ENCODE data around the gene LRP1-AS. TPM values are rescaled to one million over a fixed set of nuclear protein-coding genes. Genes with fewer than 3 reads are reported as not detected.

Gene LRP1-AS
- polyA plus RNA-seq, 3 donors from 2014 or later, result not detected

DNA sequence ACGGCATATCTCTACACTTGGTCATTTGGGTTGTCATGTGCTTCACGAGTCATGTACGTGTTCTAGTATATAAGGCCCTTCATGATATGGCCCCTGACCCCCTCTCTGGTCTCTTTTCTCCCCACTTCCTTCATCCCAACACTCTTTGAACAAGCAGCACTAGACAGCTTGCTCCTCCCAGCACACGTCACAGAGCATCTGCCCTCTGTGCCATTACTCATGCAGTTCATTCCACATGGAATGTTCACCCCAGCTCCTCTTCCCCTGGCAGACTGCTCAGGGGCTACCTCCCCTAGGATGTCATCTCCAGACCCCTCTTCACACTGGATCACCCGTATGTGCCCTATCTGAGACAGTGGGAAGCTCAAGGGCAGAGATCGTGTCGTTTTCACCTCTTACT, 14.1 kb upstream of the LRP1-AS start:
- DNase-seq, result no peak
- Mint-ChIP-seq H3K4me1 (peaks cover 23 to 29% of the 10 kb centered on the region in 2 donors), H3K4me3 (no peak overlapping the region), H3K27me3 (ENCODE audit: low read depth in 3 of 3) (peaks cover 5 to 12% (median 9%) of the 10 kb centered on the region in 3 donors), H3K36me3 (no peaks in the 10 kb centered on the region), H3K9me3 (no peaks in the 10 kb centered on the region), H3K27ac (no peak overlapping the region)

DNA sequence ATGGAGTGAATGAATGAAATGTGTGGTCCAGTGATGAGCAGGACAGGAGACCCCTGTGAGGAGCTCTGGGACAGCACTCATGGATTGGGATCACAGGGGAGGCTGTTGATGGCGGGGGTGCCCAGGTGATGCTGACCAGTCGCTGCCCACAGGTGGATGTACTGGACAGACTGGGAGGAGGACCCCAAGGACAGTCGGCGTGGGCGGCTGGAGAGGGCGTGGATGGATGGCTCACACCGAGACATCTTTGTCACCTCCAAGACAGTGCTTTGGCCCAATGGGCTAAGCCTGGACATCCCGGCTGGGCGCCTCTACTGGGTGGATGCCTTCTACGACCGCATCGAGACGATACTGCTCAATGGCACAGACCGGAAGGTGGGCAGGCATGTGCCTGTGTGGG, 13.3 kb upstream of the LRP1-AS start:
- Mint-ChIP-seq H3K36me3 (no peaks in the 10 kb centered on the region), H3K4me3 (no peak overlapping the region), H3K4me1 (peaks cover 25 to 31% of the 10 kb centered on the region in 2 donors), H3K27me3 (ENCODE audit: low read depth in 3 of 3) (peaks cover 5 to 12% (median 9%) of the 10 kb centered on the region in 3 donors), H3K9me3 (no peaks in the 10 kb centered on the region), H3K27ac (no peak overlapping the region)
- no peak for DNase-seq

DNA sequence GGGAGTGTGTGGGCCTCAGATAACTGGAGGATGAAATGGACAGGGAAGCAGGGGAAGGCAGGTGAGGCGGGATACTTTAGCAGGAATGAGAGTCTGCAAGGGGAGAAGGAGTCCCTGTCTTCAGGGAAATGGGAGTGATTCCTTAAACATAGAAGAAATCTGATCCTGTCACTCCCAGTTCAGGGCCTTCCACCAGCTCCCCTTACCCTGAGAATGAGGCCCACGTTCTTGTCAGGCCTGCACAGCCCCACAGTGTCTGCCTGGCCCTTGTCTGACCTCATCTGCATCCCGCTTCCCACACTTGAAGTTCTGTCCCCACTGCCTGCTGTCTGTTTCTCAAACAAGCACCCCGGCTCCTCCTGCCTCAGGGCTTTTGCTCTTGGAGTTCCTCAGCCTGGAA, 12.6 kb upstream of the LRP1-AS start:
- no peak overlapping the region for H3K4me3 Mint-ChIP-seq
- peaks cover 27 to 31% of the 10 kb centered on the region in 2 donors for H3K4me1 Mint-ChIP-seq
- no peaks in the 10 kb centered on the region for H3K9me3 Mint-ChIP-seq
- DNase-seq, result no peak
- H3K27me3 Mint-ChIP-seq (ENCODE audit: low read depth in 3 of 3), result peaks cover 4 to 12% (median 12%) of the 10 kb centered on the region in 3 donors
- H3K27ac Mint-ChIP-seq, result peak overlapping the region in 2 of 6 donors; percentile 15 to 22
- H3K36me3 Mint-ChIP-seq, result no peaks in the 10 kb centered on the region

DNA sequence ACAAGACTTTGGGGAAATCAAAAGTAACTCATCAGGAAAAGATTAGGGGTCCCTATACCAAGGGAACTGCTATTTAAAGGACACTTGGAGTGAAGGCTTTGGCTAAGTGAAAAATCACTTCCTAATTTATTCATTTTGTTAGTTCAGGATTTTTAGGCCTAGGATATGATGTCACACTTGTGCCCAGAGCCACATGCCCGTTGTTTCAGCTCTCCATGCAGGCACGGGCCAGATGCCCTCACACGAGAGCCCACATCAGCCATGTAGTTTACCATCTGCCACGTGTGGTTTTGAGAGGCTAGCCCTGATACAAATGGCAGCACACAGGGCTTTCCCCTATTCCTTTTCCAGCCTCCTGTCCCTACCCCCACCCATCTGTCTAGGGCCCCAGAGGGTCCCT, 11.9 kb upstream of the LRP1-AS start:
- Mint-ChIP-seq H3K4me1 (peaks cover 27 to 31% of the 10 kb centered on the region in 2 donors), H3K27ac (peak overlapping the region in 1 of 6 donors; percentile 76), H3K36me3 (no peaks in the 10 kb centered on the region), H3K9me3 (no peaks in the 10 kb centered on the region), H3K27me3 (ENCODE audit: low read depth in 3 of 3) (peaks cover 0 to 12% (median 9%) of the 10 kb centered on the region in 3 donors), H3K4me3 (peak overlapping the region in 1 of 5 donors; percentile 39)
- no peak for DNase-seq

DNA sequence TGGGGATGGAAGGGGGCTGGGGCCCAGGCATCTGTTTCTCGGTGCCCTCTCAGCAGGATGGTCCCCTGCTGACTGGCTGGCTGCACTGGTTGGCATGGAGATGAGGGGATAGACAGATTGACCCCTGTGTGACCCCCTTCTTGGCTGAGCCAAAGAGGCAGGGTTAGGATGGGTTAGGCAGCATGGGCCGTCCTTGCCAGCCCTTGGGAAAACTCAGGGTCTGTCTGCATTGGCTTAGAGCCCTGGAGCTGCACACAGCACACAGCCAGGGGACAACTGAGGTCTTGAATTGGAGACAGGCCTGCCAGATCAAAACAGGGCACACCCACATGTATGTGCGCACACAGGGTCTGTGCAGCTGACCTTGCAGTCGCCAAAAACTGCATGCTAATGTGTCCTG, 11.2 kb upstream of the LRP1-AS start:
- Mint-ChIP-seq H3K27me3 (ENCODE audit: low read depth in 3 of 3) (peaks cover 0 to 12% (median 9%) of the 10 kb centered on the region in 3 donors), H3K4me3 (no peak overlapping the region), H3K9me3 (no peaks in the 10 kb centered on the region), H3K36me3 (no peaks in the 10 kb centered on the region), H3K4me1 (peaks cover 27 to 31% of the 10 kb centered on the region in 2 donors), H3K27ac (no peak overlapping the region)
- DNase-seq, result no peak

DNA sequence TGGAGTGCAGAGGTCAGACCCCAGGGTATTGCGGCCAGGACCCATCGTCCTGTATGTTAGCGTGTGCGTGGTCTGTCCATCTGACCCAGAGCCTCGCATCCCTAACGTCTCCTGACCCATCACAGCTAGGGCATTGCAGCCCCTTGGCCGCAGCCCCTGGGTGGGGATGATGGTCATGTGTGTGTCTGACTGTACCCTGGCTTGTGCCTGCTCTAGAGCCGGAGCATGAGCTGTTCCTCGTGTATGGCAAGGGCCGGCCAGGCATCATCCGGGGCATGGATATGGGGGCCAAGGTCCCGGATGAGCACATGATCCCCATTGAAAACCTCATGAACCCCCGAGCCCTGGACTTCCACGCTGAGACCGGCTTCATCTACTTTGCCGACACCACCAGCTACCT, 10.8 kb upstream of the LRP1-AS start:
- Mint-ChIP-seq H3K27me3 (ENCODE audit: low read depth in 3 of 3) (peaks cover 0 to 12% (median 9%) of the 10 kb centered on the region in 3 donors), H3K36me3 (no peaks in the 10 kb centered on the region), H3K4me3 (peak overlapping the region; percentile 46 to 78 (median 69)), H3K4me1 (peaks cover 27 to 31% of the 10 kb centered on the region in 2 donors), H3K27ac (no peak overlapping the region), H3K9me3 (no peaks in the 10 kb centered on the region)
- no peak for DNase-seq

DNA sequence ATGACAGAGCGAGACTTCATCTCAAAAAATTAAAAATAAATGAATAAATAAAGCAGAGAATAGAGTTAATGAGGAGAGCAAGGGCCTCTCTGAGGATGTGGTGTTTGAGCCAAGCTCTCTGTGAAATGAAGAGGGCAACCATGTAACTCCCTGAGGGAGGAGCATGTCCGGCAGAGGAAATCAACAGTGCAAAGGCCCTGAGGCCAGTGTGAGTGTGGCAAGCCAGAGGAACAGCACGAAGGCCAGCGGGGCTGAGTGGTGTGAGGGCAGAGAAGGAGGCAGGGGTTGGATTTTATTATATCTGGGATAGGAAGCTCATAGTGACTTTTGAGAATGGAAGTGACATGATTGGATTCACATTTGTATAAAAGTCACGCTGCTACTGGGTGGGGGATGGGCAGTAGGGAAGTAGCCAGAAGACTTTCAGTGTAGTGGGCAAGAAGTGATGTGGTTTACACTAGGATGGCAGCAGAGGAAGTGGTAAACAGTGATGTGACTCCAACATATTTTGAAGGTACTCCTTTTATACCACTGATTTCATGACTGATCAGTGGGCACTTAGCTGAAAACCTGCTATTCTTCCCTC, 10.3 kb upstream of the LRP1-AS start:
- H3K27me3 Mint-ChIP-seq (ENCODE audit: low read depth in 3 of 3), result peaks cover 0 to 12% (median 9%) of the 10 kb centered on the region in 3 donors
- peak; percentile 40 to 47 (median 42) for DNase-seq
- H3K36me3 Mint-ChIP-seq, result no peaks in the 10 kb centered on the region
- H3K27ac Mint-ChIP-seq, result peak overlapping the region in 1 of 6 donors; percentile 46
- H3K4me3 Mint-ChIP-seq, result peak overlapping the region; percentile 46 to 78 (median 69)
- H3K9me3 Mint-ChIP-seq, result no peaks in the 10 kb centered on the region
- H3K4me1 Mint-ChIP-seq, result peaks cover 27 to 31% of the 10 kb centered on the region in 2 donors

DNA sequence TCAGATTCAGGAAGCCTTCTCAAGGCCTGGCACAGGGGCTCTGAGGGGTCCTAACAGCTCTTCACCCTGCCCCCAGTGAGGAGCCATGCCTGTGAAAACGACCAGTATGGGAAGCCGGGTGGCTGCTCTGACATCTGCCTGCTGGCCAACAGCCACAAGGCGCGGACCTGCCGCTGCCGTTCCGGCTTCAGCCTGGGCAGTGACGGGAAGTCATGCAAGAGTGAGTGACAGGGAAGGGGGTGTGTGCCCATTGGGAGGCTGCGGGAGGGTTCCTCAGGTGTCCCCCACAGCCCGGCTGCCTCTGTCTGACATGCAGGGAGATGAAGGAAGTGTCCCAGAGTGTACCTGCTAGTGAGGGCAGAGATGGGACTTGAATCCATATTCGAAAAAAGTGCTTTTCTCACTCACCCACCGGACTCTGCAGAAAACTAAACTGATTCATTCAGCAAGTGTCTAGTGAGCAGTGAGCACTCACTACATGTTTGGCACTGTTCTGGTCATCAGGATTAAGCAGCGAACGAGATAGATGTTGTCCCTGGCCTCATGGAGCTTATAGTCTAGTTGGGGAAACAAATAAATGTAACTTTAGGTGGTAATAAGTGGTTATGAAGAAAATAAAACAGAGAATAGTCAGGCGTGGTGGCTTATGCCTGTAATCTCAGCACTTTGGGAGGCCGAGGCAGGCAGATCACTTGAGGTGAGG, 9.4 kb upstream of the LRP1-AS start:
- no peaks in the 10 kb centered on the region for H3K9me3 Mint-ChIP-seq

DNA sequence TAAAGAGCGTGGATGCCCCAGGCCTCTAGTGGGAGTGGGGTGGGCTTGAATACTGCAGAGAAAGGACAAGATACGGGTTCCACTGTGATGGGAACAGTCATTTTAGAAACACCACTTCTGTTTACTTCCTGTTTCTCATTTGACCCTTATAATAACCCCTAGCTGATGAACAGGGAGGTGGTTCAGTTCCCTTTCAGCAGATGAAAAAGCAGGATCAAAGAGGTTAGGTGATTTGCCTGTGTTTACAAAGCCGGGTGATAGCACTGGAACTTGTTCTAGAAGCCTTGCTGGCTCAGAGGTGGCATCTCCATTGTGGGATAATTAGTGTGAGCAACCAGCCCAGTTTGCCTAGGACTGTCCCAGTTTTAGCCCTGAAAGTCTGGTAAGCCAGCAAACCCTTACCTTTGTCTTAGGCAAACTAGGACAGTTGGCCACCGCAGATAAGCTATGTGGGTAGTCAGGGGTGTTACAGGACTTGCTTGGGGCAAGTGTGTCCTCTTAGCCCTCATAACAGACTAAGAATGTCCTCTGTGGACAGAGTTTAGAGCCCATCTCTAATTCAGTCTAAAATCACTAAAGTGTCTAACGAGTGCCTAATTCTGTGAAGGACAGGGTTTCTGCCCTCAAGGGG, 7.5 kb upstream of the LRP1-AS start:
- Mint-ChIP-seq H3K27me3 (ENCODE audit: low read depth in 3 of 3) (peaks cover 0 to 13% (median 4%) of the 10 kb centered on the region in 3 donors), H3K4me1 (peaks cover 27 to 31% of the 10 kb centered on the region in 2 donors), H3K36me3 (no peaks in the 10 kb centered on the region), H3K9me3 (no peaks in the 10 kb centered on the region), H3K4me3 (peak overlapping the region in 1 of 5 donors; percentile 22), H3K27ac (no peak overlapping the region)
- DNase-seq, result no peak

More for the DNA sequence above, 9.4 kb upstream of the LRP1-AS start:
- peaks cover 27 to 31% of the 10 kb centered on the region in 2 donors for H3K4me1 Mint-ChIP-seq
- peak overlapping the region in 3 of 5 donors; percentile 19 to 48 (median 31) for H3K4me3 Mint-ChIP-seq
- peak in 1 of 3 donors; percentile 7 for DNase-seq
- no peaks in the 10 kb centered on the region for H3K36me3 Mint-ChIP-seq
- peaks cover 0 to 12% (median 8%) of the 10 kb centered on the region in 3 donors for H3K27me3 Mint-ChIP-seq (ENCODE audit: low read depth in 3 of 3)
- H3K27ac Mint-ChIP-seq, result no peak overlapping the region

DNA sequence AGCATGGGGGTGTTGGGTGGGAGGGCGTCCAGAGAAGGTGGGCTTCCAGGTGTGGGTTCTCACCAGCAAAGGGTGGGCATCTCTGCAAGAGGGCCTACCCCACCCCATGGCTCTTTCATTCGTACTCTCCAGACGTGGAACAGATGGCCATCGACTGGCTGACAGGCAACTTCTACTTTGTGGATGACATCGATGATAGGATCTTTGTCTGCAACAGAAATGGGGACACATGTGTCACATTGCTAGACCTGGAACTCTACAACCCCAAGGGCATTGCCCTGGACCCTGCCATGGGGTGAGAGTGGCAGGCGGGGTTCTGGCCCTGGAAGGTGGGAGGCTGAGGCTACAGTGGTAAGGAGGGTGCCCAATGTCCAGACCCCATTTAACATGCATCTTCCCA, 6.7 kb upstream of the LRP1-AS start:
- Mint-ChIP-seq H3K27ac (no peak overlapping the region), H3K27me3 (ENCODE audit: low read depth in 3 of 3) (peaks cover 2 to 10% (median 6%) of the 10 kb centered on the region in 3 donors), H3K4me3 (no peak overlapping the region), H3K36me3 (no peaks in the 10 kb centered on the region), H3K9me3 (no peaks in the 10 kb centered on the region), H3K4me1 (peaks cover 27% of the 10 kb centered on the region in 2 donors)
- DNase-seq, result no peak

DNA sequence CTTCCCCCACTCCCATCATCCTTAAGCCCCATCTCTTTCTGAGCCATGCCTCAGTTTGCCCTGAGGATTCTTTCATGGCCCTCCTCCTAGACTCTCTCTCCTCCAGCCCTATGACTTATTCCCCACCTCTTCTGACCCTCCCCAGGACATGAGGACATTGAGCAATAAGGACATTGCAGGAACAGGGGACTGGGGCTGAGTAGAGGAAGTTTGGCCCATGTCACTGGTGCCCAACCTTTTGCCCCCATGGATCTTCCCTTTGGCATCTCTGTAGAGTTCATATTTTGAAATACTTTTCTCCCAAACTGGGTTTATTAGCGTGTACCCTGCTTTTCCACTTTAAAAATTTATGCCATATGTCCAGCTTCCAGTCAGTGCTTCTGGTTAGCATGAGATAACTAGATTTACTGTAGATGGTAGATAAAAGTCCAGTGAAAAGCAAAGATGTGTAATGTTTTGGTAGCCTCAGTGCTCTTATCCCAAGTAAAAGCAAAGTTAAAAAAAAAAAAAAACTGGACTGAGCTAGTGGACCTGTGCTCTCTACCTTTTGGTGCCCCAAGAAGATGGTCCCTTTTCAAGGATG, 6.1 kb upstream of the LRP1-AS start:
- DNase-seq, result no peak
- Mint-ChIP-seq H3K9me3 (no peaks in the 10 kb centered on the region), H3K27ac (no peak overlapping the region), H3K36me3 (no peaks in the 10 kb centered on the region), H3K27me3 (ENCODE audit: low read depth in 3 of 3) (peaks cover 3 to 10% (median 6%) of the 10 kb centered on the region in 3 donors), H3K4me3 (no peak overlapping the region), H3K4me1 (peaks cover 21% of the 10 kb centered on the region in 2 donors)

DNA sequence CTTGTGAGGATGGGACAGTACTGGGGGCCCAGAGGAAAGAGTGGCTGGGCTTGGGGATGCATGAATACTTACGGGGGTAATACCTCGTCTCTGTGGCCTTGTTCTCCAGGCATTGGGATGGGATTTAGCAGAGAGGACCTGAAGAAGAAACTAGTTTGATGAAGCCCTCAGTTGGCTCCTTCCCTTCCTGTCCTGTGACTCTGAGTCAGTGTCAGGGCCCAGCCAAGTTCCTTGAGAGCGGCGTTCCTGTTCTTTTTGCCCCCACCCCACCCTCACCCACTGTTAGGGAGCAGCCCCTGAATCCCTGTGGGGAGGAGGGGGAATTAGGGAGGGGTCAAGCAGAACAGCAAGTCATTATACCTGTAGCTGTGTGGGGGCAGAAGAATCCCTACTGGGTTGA, 5.2 kb upstream of the LRP1-AS start:
- Mint-ChIP-seq H3K27ac (no peak overlapping the region), H3K27me3 (ENCODE audit: low read depth in 3 of 3) (peaks cover 3 to 8% (median 6%) of the 10 kb centered on the region in 3 donors), H3K9me3 (no peaks in the 10 kb centered on the region), H3K4me3 (no peak overlapping the region), H3K36me3 (no peaks in the 10 kb centered on the region), H3K4me1 (peaks cover 13% of the 10 kb centered on the region in 2 donors)
- DNase-seq, result no peak

DNA sequence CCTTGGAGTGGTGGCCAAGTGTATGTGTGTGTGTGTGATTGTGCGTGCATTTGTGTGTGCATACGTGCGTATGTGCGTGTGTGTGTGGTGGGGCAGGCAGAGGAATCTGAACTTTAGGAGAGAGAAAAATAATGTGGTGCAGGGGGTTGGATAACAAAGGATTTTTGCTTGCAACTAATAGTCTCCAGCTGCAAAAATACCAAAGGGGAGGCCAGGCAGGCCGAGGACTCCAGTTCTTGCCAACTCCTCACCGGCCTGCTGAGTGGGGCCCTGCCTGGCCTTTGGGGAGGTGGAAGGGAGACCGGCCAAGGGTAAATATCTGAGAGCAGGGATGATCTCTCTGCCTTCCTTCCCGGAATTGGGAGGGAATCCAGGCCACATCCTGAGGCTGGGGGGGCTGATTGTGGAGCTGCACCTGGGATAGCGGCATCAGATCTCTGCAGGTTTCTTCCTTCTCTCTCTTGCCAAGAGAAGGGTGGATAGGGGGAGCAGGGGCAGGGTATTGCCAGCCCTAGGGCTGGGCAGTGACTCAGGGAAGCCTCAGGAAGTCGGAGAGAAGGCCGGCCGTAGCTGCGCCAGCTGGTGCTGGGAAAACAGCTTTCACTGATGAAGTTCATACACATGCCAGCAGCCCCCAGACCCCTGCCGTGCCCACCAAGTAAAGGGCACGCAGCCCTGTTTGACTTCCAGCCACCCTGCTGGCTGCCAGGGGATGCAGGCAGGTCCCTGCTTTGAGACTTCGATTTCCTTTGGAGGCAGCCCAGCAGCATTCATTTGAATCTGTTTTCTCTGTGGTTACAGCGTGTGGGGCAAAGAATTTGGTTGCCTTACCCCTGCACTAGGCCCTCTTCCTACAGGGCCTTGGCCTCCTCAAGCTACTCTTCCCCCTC, 4.6 kb upstream of the LRP1-AS start:
- Mint-ChIP-seq H3K4me1 (peaks cover 6 to 9% of the 10 kb centered on the region in 2 donors), H3K4me3 (no peak overlapping the region), H3K27me3 (ENCODE audit: low read depth in 3 of 3) (peaks cover 3 to 6% (median 6%) of the 10 kb centered on the region in 3 donors), H3K27ac (no peak overlapping the region), H3K9me3 (no peaks in the 10 kb centered on the region), H3K36me3 (no peaks in the 10 kb centered on the region)
- DNase-seq, result no peak
